ENCODE measurements around the gene MYORG. TPM values are rescaled to one million over a fixed set of nuclear protein-coding genes. Genes with fewer than 3 reads are reported as not detected.
"Not testable (repeated sequence)": the region's sequence is repeated elsewhere in the genome, so short reads cannot be mapped to it uniquely, and the experiment has no call there.

MYORG gene
- polyA plus RNA-seq, 1 experiment = 0.22 TPM

- ChIA-PET CTCF (interaction anchor here (0.6 to 1.1 kb wide), 2 partner anchors 89 to 250 kb away, joined by 3 to 4 read pairs; no protein-coding TSS in a partner anchor), POLR2A (no interaction called here)
- H3K36me3 ChIP-seq (ENCODE audit: control insufficient read depth, insufficient read depth, low read length) = peaks cover 12% of the 10 kb centered on the region
These were observed 34.9 kb downstream of the MYORG start for GRCh38 chr9:34341659-34342295.

GRCh38 chr9:34338665-34339385 lies 37.9 kb downstream of the MYORG start:
- H3K27me3 ChIP-seq (ENCODE audit: control insufficient read depth, insufficient read depth, low read length) = no peaks in the 10 kb centered on the region
- DNase-seq (ENCODE audit: low read depth) = no peak
- peaks cover 12% of the 10 kb centered on the region for H3K36me3 ChIP-seq (ENCODE audit: control insufficient read depth, insufficient read depth, low read length)
- H3K4me3 ChIP-seq (ENCODE audit: low read depth, low read length) = no peak overlapping the region
- ChIA-PET POLR2A (no interaction called here), CTCF (interaction anchor here (0.8 to 1.3 kb wide), 3 partner anchors 39 to 86 kb away, joined by 3 read pairs; no protein-coding TSS in a partner anchor)
- TF ChIP-seq CTCF (IDR thresholded peaks at IDR 0.05; ENCODE audit: insufficient read depth, low read depth, low read length) = no peak

More at GRCh38 chr9:34341659-34342295, 34.9 kb downstream of the MYORG start:
- H3K27me3 ChIP-seq (ENCODE audit: control insufficient read depth, insufficient read depth, low read length) = no peaks in the 10 kb centered on the region
- no peak overlapping the region for H3K4me3 ChIP-seq (ENCODE audit: low read depth, low read length)
- no peak for DNase-seq (ENCODE audit: low read depth)
- TF ChIP-seq CTCF (IDR thresholded peaks at IDR 0.05; ENCODE audit: insufficient read depth, low read depth, low read length) = no peak

GRCh38 chr9:34338079-34338478 lies 38.6 kb downstream of the MYORG start:
- CTCF ChIA-PET = interaction anchor here (1.3 kb wide), 1 partner anchor 42 kb away, joined by 3 read pairs; no protein-coding TSS in a partner anchor
- H3K4me3 ChIP-seq (ENCODE audit: low read depth, low read length); POLR2A ChIA-PET; H3K27me3 ChIP-seq (ENCODE audit: control insufficient read depth, insufficient read depth, low read length); DNase-seq (ENCODE audit: low read depth): not testable (repeated sequence)
- peaks cover 12% of the 10 kb centered on the region for H3K36me3 ChIP-seq (ENCODE audit: control insufficient read depth, insufficient read depth, low read length)

GRCh38 chr9:34337403-34337802 lies 39.3 kb downstream of the MYORG start:
- ChIA-PET POLR2A (no interaction called here), CTCF (interaction anchor here (1.0 kb wide), 1 partner anchor 413 kb away, joined by 3 read pairs; no protein-coding TSS in a partner anchor)
- Histone ChIP-seq H3K4me3 (ENCODE audit: low read depth, low read length) (no peak overlapping the region), H3K36me3 (ENCODE audit: control insufficient read depth, insufficient read depth, low read length) (peaks cover 12% of the 10 kb centered on the region), H3K27me3 (ENCODE audit: control insufficient read depth, insufficient read depth, low read length) (no peaks in the 10 kb centered on the region)
- TF ChIP-seq CTCF (IDR thresholded peaks at IDR 0.05; ENCODE audit: insufficient read depth, low read depth, low read length) = 0 out of 2 replicates have a peak, but pooled peaks have one; percentile 13
- no peak for DNase-seq (ENCODE audit: low read depth)

- Histone ChIP-seq H3K36me3 (ENCODE audit: control insufficient read depth, insufficient read depth, low read length) (peaks cover 9% of the 10 kb centered on the region), H3K27me3 (ENCODE audit: control insufficient read depth, insufficient read depth, low read length) (no peaks in the 10 kb centered on the region), H3K4me3 (ENCODE audit: low read depth, low read length) (no peak overlapping the region)
- TF ChIP-seq CTCF (IDR thresholded peaks at IDR 0.05; ENCODE audit: insufficient read depth, low read depth, low read length) = no peak
- POLR2A ChIA-PET = no interaction called here
- CTCF ChIA-PET = interaction anchor here (0.9 to 2.0 kb wide), 7 partner anchors 15 to 261 kb away, joined by 3 to 8 read pairs (median 4); no protein-coding TSS in a partner anchor
- no peak for DNase-seq (ENCODE audit: low read depth)
These were observed 41.3 kb downstream of the MYORG start for GRCh38 chr9:34335376-34335775.
